ENCODE data around the gene TSPAN9. TPM values are rescaled to one million over a fixed set of nuclear protein-coding genes. Genes with fewer than 3 reads are reported as not detected.

Gene TSPAN9
- polyA plus RNA-seq, 1 of the 3 experiments (the other 2 are of a cell fraction): 34.9 TPM

- H3K4me3 ChIP-seq (ENCODE audit: low read depth in 2 of 2, low read length in 1 of 2): no peak overlapping the region
- ChIA-PET POLR2A (no interaction called here), CTCF (interaction anchor here (0.7 to 4.5 kb wide), 2 partner anchors 83 to 119 kb away, joined by 3 to 22 read pairs; no protein-coding TSS in a partner anchor)
- no peak overlapping the region for H3K4me2 ChIP-seq
- H3K27ac ChIP-seq (ENCODE audit: low read depth in 2 of 2, low read length in 1 of 2): no peak overlapping the region
- no peak for TF ChIP-seq TAF1 (IDR thresholded peaks at IDR 0.05; ENCODE audit: borderline replicate concordance, low read depth, low read length)
- no peak for TF ChIP-seq GABPA (IDR thresholded peaks at IDR 0.05; ENCODE audit: low read depth)
- TF ChIP-seq POLR2AphosphoS5 (IDR thresholded peaks at IDR 0.05; ENCODE audit: low read depth, low read length): no peak
- TF ChIP-seq PBX3 (IDR thresholded peaks at IDR 0.05): no peak
- H2AFZ ChIP-seq (ENCODE audit: low read depth): no peak overlapping the region
- 0 out of 2 replicates have a peak, but pooled peaks cover 4% of the 10 kb centered on the region for H3K79me2 ChIP-seq (ENCODE audit: insufficient read depth)
- no peaks in the 10 kb centered on the region for H3K36me3 ChIP-seq (replicated peaks in 1 of 2; ENCODE audit: control insufficient read depth in 1 of 2, insufficient read depth in 2 of 2, low read length in 1 of 2)
- H3K4me1 ChIP-seq (ENCODE audit: control insufficient read depth in 1 of 2, insufficient read depth in 2 of 2, low read depth in 1 of 2, low read length in 1 of 2): peaks cover 0 to 21% of the 10 kb centered on the region in 2 experiments; a peak in 2 of 4 replicates
- DNase-seq: no peak
- H3F3A ChIP-seq (replicated peaks; ENCODE audit: insufficient read depth): no peaks in the 10 kb centered on the region
- peaks cover 57% of the 10 kb centered on the region for H4K20me1 ChIP-seq (ENCODE audit: insufficient read depth)
- no peaks in the 10 kb centered on the region for H3K9me3 ChIP-seq
- H3K9ac ChIP-seq: no peak overlapping the region
- 93% methylated on average over 10 of the region's 10 CpGs for WGBS (ENCODE audit: low lambda C conversion rate)
- H3K27me3 ChIP-seq (ENCODE audit: insufficient read depth): no peaks in the 10 kb centered on the region
- H3K9me2 ChIP-seq: no peaks in the 10 kb centered on the region
Measured at GRCh38 chr12:3192221-3192620, 115.0 kb downstream of the TSPAN9 start.

GRCh38 chr12:3193131-3193530, 116.0 kb downstream of the TSPAN9 start:
- no peak overlapping the region for H3K4me2 ChIP-seq
- TF ChIP-seq TEAD4 (IDR thresholded peaks at IDR 0.05; ENCODE audit: borderline replicate concordance, insufficient read depth) (no peak), EP300 (IDR thresholded peaks at IDR 0.05; ENCODE audit: borderline replicate concordance in 1 of 2, low read depth in 1 of 2, low read length in 1 of 2) (no peak), USF1 (IDR thresholded peaks at IDR 0.05; ENCODE audit: borderline replicate concordance, low read depth) (no peak), NFIC (IDR thresholded peaks at IDR 0.05; ENCODE audit: borderline replicate concordance) (no peak)
- ChIA-PET POLR2A (interaction anchor here (0.7 kb wide), 1 partner anchor 21 kb away, joined by 3 read pairs; no protein-coding TSS in a partner anchor), CTCF (interaction anchor here (0.7 to 4.5 kb wide), 6 partner anchors 10 to 120 kb away, joined by 3 to 22 read pairs (median 3); no protein-coding TSS in a partner anchor)
- H3K79me2 ChIP-seq (ENCODE audit: insufficient read depth): 0 out of 2 replicates have a peak, but pooled peaks cover 4% of the 10 kb centered on the region
- H3K4me3 ChIP-seq (ENCODE audit: low read depth in 2 of 2, low read length in 1 of 2): no peak overlapping the region
- no peaks in the 10 kb centered on the region for H3K9me3 ChIP-seq
- 85% methylated on average over 7 of the region's 7 CpGs for WGBS (ENCODE audit: low lambda C conversion rate)
- no peak overlapping the region for H3K9ac ChIP-seq
- no peak overlapping the region for H3K27ac ChIP-seq (ENCODE audit: low read depth in 2 of 2, low read length in 1 of 2)
- H3K27me3 ChIP-seq (ENCODE audit: insufficient read depth): no peaks in the 10 kb centered on the region
- peaks cover 0 to 21% of the 10 kb centered on the region in 2 experiments; a peak in 2 of 4 replicates for H3K4me1 ChIP-seq (ENCODE audit: control insufficient read depth in 1 of 2, insufficient read depth in 2 of 2, low read depth in 1 of 2, low read length in 1 of 2)
- H2AFZ ChIP-seq (ENCODE audit: low read depth): no peak overlapping the region
- peaks cover 58% of the 10 kb centered on the region for H4K20me1 ChIP-seq (ENCODE audit: insufficient read depth)
- H3F3A ChIP-seq (replicated peaks; ENCODE audit: insufficient read depth): no peaks in the 10 kb centered on the region
- no peaks in the 10 kb centered on the region for H3K9me2 ChIP-seq
- H3K36me3 ChIP-seq (replicated peaks in 1 of 2; ENCODE audit: control insufficient read depth in 1 of 2, insufficient read depth in 2 of 2, low read length in 1 of 2): no peaks in the 10 kb centered on the region
- no peak for DNase-seq

GRCh38 chr12:3193755-3194154, 116.6 kb downstream of the TSPAN9 start:
- Histone ChIP-seq H3K27ac (ENCODE audit: low read depth in 2 of 2, low read length in 1 of 2) (no peak overlapping the region), H3K4me2 (no peak overlapping the region), H3K4me1 (ENCODE audit: control insufficient read depth in 1 of 2, insufficient read depth in 2 of 2, low read depth in 1 of 2, low read length in 1 of 2) (peaks cover 0 to 18% of the 10 kb centered on the region in 2 experiments; a peak in 2 of 4 replicates), H3F3A (replicated peaks; ENCODE audit: insufficient read depth) (no peaks in the 10 kb centered on the region), H3K9me2 (no peaks in the 10 kb centered on the region), H2AFZ (ENCODE audit: low read depth) (no peak overlapping the region), H3K9me3 (no peaks in the 10 kb centered on the region), H3K9ac (no peak overlapping the region), H3K36me3 (replicated peaks in 1 of 2; ENCODE audit: control insufficient read depth in 1 of 2, insufficient read depth in 2 of 2, low read length in 1 of 2) (no peaks in the 10 kb centered on the region), H4K20me1 (ENCODE audit: insufficient read depth) (peaks cover 54% of the 10 kb centered on the region), H3K27me3 (ENCODE audit: insufficient read depth) (no peaks in the 10 kb centered on the region), H3K4me3 (ENCODE audit: low read depth in 2 of 2, low read length in 1 of 2) (no peak overlapping the region), H3K79me2 (ENCODE audit: insufficient read depth) (0 out of 2 replicates have a peak, but pooled peaks cover 4% of the 10 kb centered on the region)
- no peak for DNase-seq
- CTCF ChIA-PET: interaction anchor here (0.9 to 4.5 kb wide), 5 partner anchors 9 to 120 kb away, joined by 3 to 22 read pairs (median 3); no protein-coding TSS in a partner anchor
- POLR2A ChIA-PET: interaction anchor here (0.6 to 0.7 kb wide), 2 partner anchors 22 to 124 kb away, joined by 3 read pairs; no protein-coding TSS in a partner anchor
- WGBS (ENCODE audit: low lambda C conversion rate): 87% methylated on average over 4 of the region's 5 CpGs
- TF ChIP-seq RFX5 (IDR thresholded peaks at IDR 0.05; ENCODE audit: low read length): no peak
- TF ChIP-seq PBX3 (IDR thresholded peaks at IDR 0.05): no peak
- TF ChIP-seq CHD2 (IDR thresholded peaks at IDR 0.05; ENCODE audit: low read length, partially characterized antibody): no peak
- TF ChIP-seq EP300 (IDR thresholded peaks at IDR 0.05; ENCODE audit: borderline replicate concordance in 1 of 2, low read depth in 1 of 2, low read length in 1 of 2): no peak
- no peak for TF ChIP-seq GABPA (IDR thresholded peaks at IDR 0.05; ENCODE audit: low read depth)
- TF ChIP-seq ZBTB33 (IDR thresholded peaks at IDR 0.05; ENCODE audit: borderline replicate concordance, low read depth): no peak

Data from SK-N-SH (cell line).